Peyer's patch (tissue), 4 donors: ENCODE results near the gene VASH1. TPM values are rescaled to one million over a fixed set of nuclear protein-coding genes. Genes with fewer than 3 reads are reported as not detected.

Experiments used
- DNase-seq, 3 donors: peaks; one replicate each; pipeline ENCODE4 v3.0.0-alpha.2; 2017 to 2019
- H3K27ac ChIP-seq, 4 donors: fragments of 200-600 bp; sonication (generic); one replicate each; pipeline ENCODE4 v1.5.1; 2016 to 2019
- H3K27me3 ChIP-seq, 2 donors: fragments of 200-600 bp; sonication (generic); one replicate each; pipeline ENCODE4 v1.5.1; 2019
- H3K36me3 ChIP-seq, 3 donors: fragments of 200-600 bp; sonication (generic); one replicate each; pipeline ENCODE4 v1.5.1; 2016 to 2019
- H3K4me1 ChIP-seq, 4 donors: fragments of 200-600 bp; sonication (generic); one replicate each; pipeline ENCODE4 v1.5.1; 2016 to 2019
- H3K4me3 ChIP-seq, 4 donors: fragments of 200-600 bp; sonication (generic); 1 replicate in 3 of 4; 2 replicates in 1 of 4; pipeline ENCODE4 v1.5.1; 2016 to 2019; ENCODE audit warnings: mild to moderate bottlenecking in 1 of 4
- H3K9me3 ChIP-seq, 4 donors: fragments of 200-600 bp; sonication (generic); one replicate each; pipeline ENCODE4 v1.5.1; 2016 to 2019; ENCODE audit warnings: mild to moderate bottlenecking in 1 of 4
- POLR2A ChIP-seq, 2 donors: fragments of 450-650 bp; IDR thresholded peaks; one replicate each; pipeline ENCODE4 v1.5.1; 2017; ENCODE audit warnings: antibody characterized with exemption in 2 of 2, mild to moderate bottlenecking in 2 of 2, moderate library complexity in 2 of 2
- total RNA-seq, 4 donors: library from RNA; depleted of rRNA; stranded (reverse); fragments of >200 nt; gene quantifications; one replicate each; pipeline ENCODE4 v1.1.0, GENCODE V29; 2016
- TF ChIP-seq, protein P1 (sequence below), 6 experiments: fragments of 450-650 bp in 4 of 6; fragments of 200-600 bp in 2 of 6; sonication (generic) in 1 of 6; IDR thresholded peaks; one replicate each; pipeline ENCODE4 v1.5.1; 2017 to 2019; ENCODE audit warnings: antibody characterized with exemption in 6 of 6, mild to moderate bottlenecking in 3 of 6, moderate library complexity in 1 of 6

VASH1 gene
- total RNA-seq, 4 donors from 2014 or later = 1.6 to 33.0 (median 3.2) TPM

DNA sequence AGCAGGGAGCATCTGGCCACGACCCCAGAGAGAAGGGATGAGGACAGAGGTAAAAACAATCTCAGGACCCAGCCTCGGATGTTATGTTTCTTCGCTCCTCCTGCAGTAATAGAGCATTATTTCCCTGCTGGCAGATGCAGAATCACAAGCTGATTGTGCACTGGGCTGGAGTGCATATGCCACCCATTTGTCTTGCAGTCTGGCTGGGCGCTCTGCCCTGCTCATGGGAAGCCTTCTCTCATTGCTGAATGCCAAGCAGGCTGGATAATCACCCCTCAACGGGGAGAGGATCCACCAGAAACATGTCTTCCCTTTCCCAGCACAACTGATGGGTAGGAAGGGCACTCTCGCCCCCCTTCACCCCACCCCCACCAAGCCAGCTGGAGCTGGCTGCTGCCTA is 8.5 kb upstream of the VASH1 start:
- no peaks in the 10 kb centered on the region for H3K9me3 ChIP-seq
- no peaks in the 10 kb centered on the region for H3K27me3 ChIP-seq
- no peaks in the 10 kb centered on the region for H3K4me1 ChIP-seq
- DNase-seq = no peak
- TF ChIP-seq, protein P1, sequence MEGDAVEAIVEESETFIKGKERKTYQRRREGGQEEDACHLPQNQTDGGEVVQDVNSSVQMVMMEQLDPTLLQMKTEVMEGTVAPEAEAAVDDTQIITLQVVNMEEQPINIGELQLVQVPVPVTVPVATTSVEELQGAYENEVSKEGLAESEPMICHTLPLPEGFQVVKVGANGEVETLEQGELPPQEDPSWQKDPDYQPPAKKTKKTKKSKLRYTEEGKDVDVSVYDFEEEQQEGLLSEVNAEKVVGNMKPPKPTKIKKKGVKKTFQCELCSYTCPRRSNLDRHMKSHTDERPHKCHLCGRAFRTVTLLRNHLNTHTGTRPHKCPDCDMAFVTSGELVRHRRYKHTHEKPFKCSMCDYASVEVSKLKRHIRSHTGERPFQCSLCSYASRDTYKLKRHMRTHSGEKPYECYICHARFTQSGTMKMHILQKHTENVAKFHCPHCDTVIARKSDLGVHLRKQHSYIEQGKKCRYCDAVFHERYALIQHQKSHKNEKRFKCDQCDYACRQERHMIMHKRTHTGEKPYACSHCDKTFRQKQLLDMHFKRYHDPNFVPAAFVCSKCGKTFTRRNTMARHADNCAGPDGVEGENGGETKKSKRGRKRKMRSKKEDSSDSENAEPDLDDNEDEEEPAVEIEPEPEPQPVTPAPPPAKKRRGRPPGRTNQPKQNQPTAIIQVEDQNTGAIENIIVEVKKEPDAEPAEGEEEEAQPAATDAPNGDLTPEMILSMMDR (IDR thresholded peaks at IDR 0.05) = no peak
- no peak for TF ChIP-seq POLR2A (IDR thresholded peaks at IDR 0.05)
- H3K4me3 ChIP-seq = no peak overlapping the region
- no peak overlapping the region for H3K27ac ChIP-seq
- H3K36me3 ChIP-seq = no peaks in the 10 kb centered on the region

DNA sequence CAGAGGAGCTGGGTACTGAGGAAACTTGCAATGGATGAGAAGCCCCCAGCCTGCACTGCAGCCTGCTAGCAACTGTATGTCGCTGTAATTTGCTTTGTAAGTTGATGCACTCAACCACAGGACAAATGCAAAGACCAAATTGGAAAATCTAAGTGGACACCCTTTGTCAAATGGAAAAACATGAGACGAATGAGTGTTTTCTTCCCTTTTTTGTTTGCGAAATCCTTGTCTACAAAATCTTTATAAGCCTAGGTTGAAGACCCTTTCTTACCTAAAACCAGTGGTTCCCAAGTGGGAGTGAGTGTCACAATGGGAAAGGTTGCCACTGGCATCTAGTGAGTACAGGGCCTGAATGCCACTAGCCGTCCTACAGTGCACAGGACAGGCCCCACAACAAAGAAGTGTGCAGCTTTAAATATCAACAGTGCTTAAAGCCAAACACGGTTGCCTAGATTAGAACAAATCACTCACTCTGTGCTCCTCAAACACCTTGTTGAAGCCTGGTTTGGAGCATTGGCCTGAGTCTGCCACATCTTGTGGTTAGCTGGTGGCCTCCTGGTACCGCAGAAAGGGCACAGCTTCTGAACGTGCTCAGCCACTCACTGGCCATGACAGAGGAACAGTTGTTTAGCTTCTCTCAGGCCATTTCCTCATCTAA is 7.6 kb upstream of the VASH1 start:
- no peaks in the 10 kb centered on the region for H3K9me3 ChIP-seq
- TF ChIP-seq, protein P1 (IDR thresholded peaks at IDR 0.05) = no peak
- no peak for TF ChIP-seq POLR2A (IDR thresholded peaks at IDR 0.05)
- DNase-seq = no peak
- no peak overlapping the region for H3K4me3 ChIP-seq
- no peaks in the 10 kb centered on the region for H3K27me3 ChIP-seq
- H3K4me1 ChIP-seq = no peaks in the 10 kb centered on the region
- no peak overlapping the region for H3K27ac ChIP-seq
- H3K36me3 ChIP-seq = no peaks in the 10 kb centered on the region

DNA sequence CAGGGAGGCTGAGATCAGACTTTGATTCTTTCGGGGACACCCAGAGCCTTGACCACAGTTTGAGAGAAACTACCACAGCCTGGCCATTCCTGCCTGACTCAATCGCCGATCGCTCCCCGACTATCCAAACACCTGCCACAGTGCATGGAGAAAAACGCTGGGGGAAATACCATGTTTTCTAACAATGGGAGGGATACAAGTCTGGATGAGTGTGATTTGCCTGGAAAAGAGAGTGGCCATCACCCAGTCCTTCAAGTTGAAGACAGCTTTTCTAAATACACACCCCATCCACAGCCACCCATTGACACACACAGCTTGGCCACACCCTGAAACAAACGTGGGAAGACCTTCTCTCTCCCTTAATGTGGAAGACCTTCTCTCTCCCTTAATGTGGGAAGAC is 6.7 kb upstream of the VASH1 start:
- H3K27ac ChIP-seq = no peak overlapping the region
- no peak for DNase-seq
- H3K4me3 ChIP-seq = no peak overlapping the region
- no peaks in the 10 kb centered on the region for H3K4me1 ChIP-seq
- H3K27me3 ChIP-seq = no peaks in the 10 kb centered on the region
- TF ChIP-seq POLR2A (IDR thresholded peaks at IDR 0.05) = no peak
- TF ChIP-seq, protein P1 (IDR thresholded peaks at IDR 0.05) = no peak
- H3K36me3 ChIP-seq = no peaks in the 10 kb centered on the region
- no peaks in the 10 kb centered on the region for H3K9me3 ChIP-seq

DNA sequence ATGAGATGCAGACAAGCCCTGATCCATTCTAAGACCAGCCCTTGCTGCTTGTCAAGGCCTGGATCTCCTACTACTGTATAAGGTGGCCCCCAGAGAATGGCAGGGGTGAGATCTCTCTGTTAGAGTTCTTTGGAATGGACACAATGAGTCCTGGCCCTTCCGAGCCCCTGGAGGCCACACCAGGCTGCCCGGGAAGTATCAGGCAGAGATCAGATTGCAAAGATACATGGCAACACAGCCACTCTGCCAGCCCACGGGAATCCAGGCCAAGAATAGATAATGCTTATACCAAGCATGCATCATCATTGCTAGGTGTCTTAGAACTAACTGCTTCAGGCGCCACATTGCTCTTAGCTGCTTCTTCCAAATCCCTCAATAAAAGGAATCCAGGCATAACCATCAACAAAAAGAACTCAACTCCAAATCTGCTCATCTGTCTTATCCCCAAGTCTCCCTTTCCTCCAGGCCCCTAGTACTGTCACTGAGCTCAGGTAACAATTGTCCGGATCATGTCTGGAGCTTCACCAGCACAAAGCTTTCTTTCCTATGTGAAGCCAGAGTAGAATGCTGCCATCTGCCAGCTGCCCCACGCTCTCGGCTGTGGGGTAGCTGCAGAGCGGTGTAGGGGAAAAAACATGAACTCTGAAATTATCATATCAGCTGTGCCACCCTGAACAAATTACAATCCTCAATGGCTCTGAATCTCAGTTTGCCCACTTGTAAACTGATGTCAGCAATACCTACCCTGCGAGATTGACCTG is 5.5 kb upstream of the VASH1 start:
- peaks cover 0 to 3% (median under 1%) of the 10 kb centered on the region in 4 donors for H3K4me1 ChIP-seq
- H3K4me3 ChIP-seq = no peak overlapping the region
- no peaks in the 10 kb centered on the region for H3K9me3 ChIP-seq
- H3K27me3 ChIP-seq = no peaks in the 10 kb centered on the region
- H3K36me3 ChIP-seq = no peaks in the 10 kb centered on the region
- H3K27ac ChIP-seq = no peak overlapping the region
- no peak for DNase-seq
- TF ChIP-seq, protein P1 (IDR thresholded peaks at IDR 0.05) = no peak
- no peak for TF ChIP-seq POLR2A (IDR thresholded peaks at IDR 0.05)

DNA sequence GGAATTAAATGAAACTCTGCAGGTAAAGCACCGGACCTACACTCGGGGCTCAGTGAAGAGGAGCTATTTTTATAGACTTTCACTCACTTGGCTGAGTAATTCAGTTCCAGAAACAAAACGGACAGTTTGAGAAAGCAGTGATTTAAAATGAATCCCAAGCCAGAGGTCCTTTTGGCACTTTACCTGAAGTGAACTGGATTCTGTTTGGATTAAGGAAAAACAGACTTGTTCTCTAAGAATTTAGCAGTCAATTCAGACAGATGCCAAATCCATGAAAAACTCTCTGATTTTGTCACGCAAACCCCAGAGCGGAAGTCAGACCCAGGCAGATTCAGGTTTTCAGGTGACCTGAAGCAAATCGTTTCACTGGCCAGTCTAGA is 4.9 kb upstream of the VASH1 start:
- Histone ChIP-seq H3K36me3 (no peaks in the 10 kb centered on the region), H3K4me3 (no peak overlapping the region), H3K4me1 (peaks cover 0 to 9% (median 3%) of the 10 kb centered on the region in 4 donors), H3K27me3 (no peaks in the 10 kb centered on the region), H3K9me3 (no peaks in the 10 kb centered on the region), H3K27ac (no peak overlapping the region)
- TF ChIP-seq, protein P1 (IDR thresholded peaks at IDR 0.05) = no peak
- TF ChIP-seq POLR2A (IDR thresholded peaks at IDR 0.05) = no peak
- DNase-seq = no peak
